Choroid plexus epithelial cell (primary cell): ENCODE data around the gene GRID2.

Experiments used
- DNase-seq: peaks from one replicate; pipeline ENCODE4 v3.0.0-alpha.2; 2010; ENCODE audit warnings: low read depth
- H3K4me3 ChIP-seq: 2 replicates; pipeline ENCODE4 v1.5.1; 2011; ENCODE audit warnings: low read depth, mild to moderate bottlenecking, control low read depth, low read length, moderate library complexity
- CTCF ChIP-seq: conservative IDR thresholded peaks from 2 replicates; pipeline ENCODE4 v1.5.1; 2011; ENCODE audit warnings: low read depth, mild to moderate bottlenecking, control low read depth, inconsistent platforms, low read length, moderate library complexity

Gene GRID2

GRCh38 chr4:93178279-93178678, 874.5 kb downstream of the GRID2 start:
- no peak for TF ChIP-seq CTCF
- DNase-seq: no peak
- no peak overlapping the region for H3K4me3 ChIP-seq

GRCh38 chr4:93179044-93179443, 875.3 kb downstream of the GRID2 start:
- no peak for DNase-seq
- H3K4me3 ChIP-seq: no peak overlapping the region
- TF ChIP-seq CTCF: no peak

GRCh38 chr4:93182722-93183121, 879.0 kb downstream of the GRID2 start:
- DNase-seq: no peak
- no peak for TF ChIP-seq CTCF
- no peak overlapping the region for H3K4me3 ChIP-seq

GRCh38 chr4:93183576-93183975, 879.8 kb downstream of the GRID2 start:
- no peak for TF ChIP-seq CTCF
- DNase-seq: peak; percentile 5
- no peak overlapping the region for H3K4me3 ChIP-seq

- no peak for TF ChIP-seq CTCF
- DNase-seq: no peak
These were observed 880.3 kb downstream of the GRID2 start for GRCh38 chr4:93184053-93184452.

GRCh38 chr4:93186846-93187245, 883.1 kb downstream of the GRID2 start:
- no peak for TF ChIP-seq CTCF
- no peak overlapping the region for H3K4me3 ChIP-seq
- no peak for DNase-seq

More at GRCh38 chr4:93184053-93184452, 880.3 kb downstream of the GRID2 start:
- H3K4me3 ChIP-seq: no peak overlapping the region

- H3K4me3 ChIP-seq: no peak overlapping the region
- no peak for TF ChIP-seq CTCF
- no peak for DNase-seq
These were observed 883.7 kb downstream of the GRID2 start for GRCh38 chr4:93187466-93187865.
